ENCODE results near the gene ZNF512B.
"Not testable (repeated sequence)": the region's sequence is repeated elsewhere in the genome, so short reads cannot be mapped to it uniquely, and the experiment has no call there.

DNA sequence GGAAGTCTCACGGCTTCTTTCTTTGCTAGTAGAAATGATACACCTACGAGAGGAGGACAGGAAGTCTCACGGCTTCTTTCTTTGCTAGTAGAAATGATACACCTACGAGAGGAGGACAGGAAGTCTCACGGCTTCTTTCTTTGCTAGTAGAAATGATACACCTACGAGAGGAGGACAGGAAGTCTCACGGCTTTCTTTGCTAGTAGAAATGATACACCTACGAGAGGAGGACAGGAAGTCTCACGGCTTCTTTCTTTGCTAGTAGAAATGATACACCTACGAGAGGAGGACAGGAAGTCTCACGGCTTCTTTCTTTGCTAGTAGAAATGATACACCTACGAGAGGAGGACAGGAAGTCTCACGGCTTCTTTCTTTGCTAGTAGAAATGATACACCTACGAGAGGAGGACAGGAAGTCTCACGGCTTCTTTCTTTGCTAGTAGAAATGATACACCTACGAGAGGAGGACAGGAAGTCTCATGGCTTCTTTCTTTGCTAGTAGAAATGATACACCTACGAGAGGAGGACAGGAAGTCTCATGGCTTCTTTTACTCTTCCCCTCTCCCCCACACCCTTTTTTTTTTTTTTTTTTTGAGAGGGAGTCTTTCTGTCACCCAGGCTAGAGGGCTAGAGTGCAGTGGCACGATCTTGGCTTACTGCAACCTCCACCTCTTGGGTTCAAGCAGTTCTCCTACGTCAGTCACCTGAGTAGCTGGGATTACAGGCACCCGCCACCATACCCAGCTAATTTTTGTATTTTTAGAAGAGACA is 42.8 kb upstream of the ZNF512B start:
- TF ChIP-seq, protein P1, sequence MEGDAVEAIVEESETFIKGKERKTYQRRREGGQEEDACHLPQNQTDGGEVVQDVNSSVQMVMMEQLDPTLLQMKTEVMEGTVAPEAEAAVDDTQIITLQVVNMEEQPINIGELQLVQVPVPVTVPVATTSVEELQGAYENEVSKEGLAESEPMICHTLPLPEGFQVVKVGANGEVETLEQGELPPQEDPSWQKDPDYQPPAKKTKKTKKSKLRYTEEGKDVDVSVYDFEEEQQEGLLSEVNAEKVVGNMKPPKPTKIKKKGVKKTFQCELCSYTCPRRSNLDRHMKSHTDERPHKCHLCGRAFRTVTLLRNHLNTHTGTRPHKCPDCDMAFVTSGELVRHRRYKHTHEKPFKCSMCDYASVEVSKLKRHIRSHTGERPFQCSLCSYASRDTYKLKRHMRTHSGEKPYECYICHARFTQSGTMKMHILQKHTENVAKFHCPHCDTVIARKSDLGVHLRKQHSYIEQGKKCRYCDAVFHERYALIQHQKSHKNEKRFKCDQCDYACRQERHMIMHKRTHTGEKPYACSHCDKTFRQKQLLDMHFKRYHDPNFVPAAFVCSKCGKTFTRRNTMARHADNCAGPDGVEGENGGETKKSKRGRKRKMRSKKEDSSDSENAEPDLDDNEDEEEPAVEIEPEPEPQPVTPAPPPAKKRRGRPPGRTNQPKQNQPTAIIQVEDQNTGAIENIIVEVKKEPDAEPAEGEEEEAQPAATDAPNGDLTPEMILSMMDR (conservative IDR thresholded peaks at IDR 0.05): not testable (repeated sequence)
- not testable (repeated sequence) for TF ChIP-seq ZFX (IDR thresholded peaks at IDR 0.05)

All from C4-2B (cell line).